ENCODE results near the gene DENND4A. TPM values are rescaled to one million over a fixed set of nuclear protein-coding genes. Genes with fewer than 3 reads are reported as not detected.

DENND4A gene
- total RNA-seq, 1 donor from 2014 or later: 17.1 TPM

DNA sequence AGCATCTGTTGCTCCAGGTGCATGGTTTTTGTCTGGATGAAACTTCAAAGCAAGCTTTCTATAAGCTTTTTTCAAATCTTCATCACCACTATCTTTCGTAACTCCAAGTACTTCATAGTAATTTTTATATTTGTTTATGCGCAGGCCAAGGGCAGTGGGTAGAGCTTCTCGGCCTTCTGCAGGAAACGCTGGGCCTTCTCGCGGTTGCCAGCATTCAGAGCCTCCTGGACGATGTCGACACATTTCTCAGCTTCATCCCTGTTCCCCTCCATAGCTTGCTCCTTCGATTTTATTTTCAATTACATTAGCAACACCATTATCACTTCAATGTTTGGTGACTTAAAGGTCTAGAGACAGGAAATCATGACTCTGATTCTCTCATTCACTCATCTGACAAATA, 20.2 kb downstream of the DENND4A start:
- TF ChIP-seq, protein P1, sequence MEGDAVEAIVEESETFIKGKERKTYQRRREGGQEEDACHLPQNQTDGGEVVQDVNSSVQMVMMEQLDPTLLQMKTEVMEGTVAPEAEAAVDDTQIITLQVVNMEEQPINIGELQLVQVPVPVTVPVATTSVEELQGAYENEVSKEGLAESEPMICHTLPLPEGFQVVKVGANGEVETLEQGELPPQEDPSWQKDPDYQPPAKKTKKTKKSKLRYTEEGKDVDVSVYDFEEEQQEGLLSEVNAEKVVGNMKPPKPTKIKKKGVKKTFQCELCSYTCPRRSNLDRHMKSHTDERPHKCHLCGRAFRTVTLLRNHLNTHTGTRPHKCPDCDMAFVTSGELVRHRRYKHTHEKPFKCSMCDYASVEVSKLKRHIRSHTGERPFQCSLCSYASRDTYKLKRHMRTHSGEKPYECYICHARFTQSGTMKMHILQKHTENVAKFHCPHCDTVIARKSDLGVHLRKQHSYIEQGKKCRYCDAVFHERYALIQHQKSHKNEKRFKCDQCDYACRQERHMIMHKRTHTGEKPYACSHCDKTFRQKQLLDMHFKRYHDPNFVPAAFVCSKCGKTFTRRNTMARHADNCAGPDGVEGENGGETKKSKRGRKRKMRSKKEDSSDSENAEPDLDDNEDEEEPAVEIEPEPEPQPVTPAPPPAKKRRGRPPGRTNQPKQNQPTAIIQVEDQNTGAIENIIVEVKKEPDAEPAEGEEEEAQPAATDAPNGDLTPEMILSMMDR (IDR thresholded peaks at IDR 0.05; ENCODE audit: unreplicated experiment): no peak
- no peak overlapping the region for H3K27ac Mint-ChIP-seq (ENCODE audit: unreplicated experiment)
- no peaks in the 10 kb centered on the region for H3K9me3 Mint-ChIP-seq (ENCODE audit: unreplicated experiment)
- no peaks in the 10 kb centered on the region for H3K27me3 Mint-ChIP-seq (ENCODE audit: unreplicated experiment)
- H3K36me3 Mint-ChIP-seq (ENCODE audit: low read depth, unreplicated experiment): no peaks in the 10 kb centered on the region
- H3K4me3 Mint-ChIP-seq (ENCODE audit: unreplicated experiment): no peak overlapping the region
- no peak for DNase-seq (ENCODE audit: low spot score)
- H3K4me1 Mint-ChIP-seq (ENCODE audit: unreplicated experiment): peaks cover 3% of the 10 kb centered on the region

DNA sequence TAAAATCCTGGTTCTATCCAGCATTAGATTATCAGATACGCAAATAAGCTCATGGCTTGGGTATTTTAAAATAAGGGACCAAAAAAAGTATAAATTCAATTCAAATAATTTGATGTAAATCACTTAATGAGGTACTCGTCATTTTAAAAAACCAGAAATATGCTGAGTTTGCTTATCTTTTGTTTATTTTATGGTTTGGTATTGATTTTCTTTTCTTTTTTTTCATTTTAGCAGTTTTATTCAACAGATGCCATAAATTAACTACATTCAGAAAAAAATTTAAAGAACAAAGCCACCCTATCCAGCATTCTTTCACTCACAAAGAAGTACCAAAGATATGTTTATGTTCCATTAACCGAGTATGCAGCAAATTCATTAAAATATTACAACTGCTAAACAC, 22.6 kb downstream of the DENND4A start:
- Mint-ChIP-seq H3K27ac (ENCODE audit: unreplicated experiment) (no peak overlapping the region), H3K36me3 (ENCODE audit: low read depth, unreplicated experiment) (no peaks in the 10 kb centered on the region), H3K9me3 (ENCODE audit: unreplicated experiment) (no peaks in the 10 kb centered on the region), H3K27me3 (ENCODE audit: unreplicated experiment) (no peaks in the 10 kb centered on the region), H3K4me1 (ENCODE audit: unreplicated experiment) (peaks cover 3% of the 10 kb centered on the region), H3K4me3 (ENCODE audit: unreplicated experiment) (no peak overlapping the region)
- TF ChIP-seq, protein P1 (IDR thresholded peaks at IDR 0.05; ENCODE audit: unreplicated experiment): no peak
- DNase-seq (ENCODE audit: low spot score): no peak

DNA sequence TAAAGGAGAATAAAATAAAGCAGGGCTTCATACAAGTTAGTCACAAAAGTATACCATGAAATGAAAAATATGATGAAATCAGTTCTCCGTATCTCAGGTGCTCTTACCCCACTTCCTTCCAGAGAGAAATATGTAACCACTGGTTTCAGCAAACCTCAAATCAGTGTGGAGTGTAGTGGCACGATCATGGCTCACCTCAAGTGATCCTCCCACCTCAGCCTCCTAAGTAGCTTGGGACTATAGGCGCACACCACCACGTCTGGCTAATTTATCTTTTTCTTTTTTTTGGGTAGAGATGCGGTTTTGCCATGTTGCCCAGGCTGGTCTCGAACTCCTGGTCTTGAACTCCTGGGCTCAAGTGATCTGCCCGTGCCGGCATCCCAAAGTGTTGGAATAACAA, 24.2 kb downstream of the DENND4A start:
- Mint-ChIP-seq H3K27me3 (ENCODE audit: unreplicated experiment) (no peaks in the 10 kb centered on the region), H3K36me3 (ENCODE audit: low read depth, unreplicated experiment) (no peaks in the 10 kb centered on the region), H3K9me3 (ENCODE audit: unreplicated experiment) (no peaks in the 10 kb centered on the region), H3K27ac (ENCODE audit: unreplicated experiment) (no peak overlapping the region), H3K4me3 (ENCODE audit: unreplicated experiment) (no peak overlapping the region), H3K4me1 (ENCODE audit: unreplicated experiment) (no peaks in the 10 kb centered on the region)
- no peak for DNase-seq (ENCODE audit: low spot score)
- TF ChIP-seq, protein P1 (IDR thresholded peaks at IDR 0.05; ENCODE audit: unreplicated experiment): no peak

DNA sequence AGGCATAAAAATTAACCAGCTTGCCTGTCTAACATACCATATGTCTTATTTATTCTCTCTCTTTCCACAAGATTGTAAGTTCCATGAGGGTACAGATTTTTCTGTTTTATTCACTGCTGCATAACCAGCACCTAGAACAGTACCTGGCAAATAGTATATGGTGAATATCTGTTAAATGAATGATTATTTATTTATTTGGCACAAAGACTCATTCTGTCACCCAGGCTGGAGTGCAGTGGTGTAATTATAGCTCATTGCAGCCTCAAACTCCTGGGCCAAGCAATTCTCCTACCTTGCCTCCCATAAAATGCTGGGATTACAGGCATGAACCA, 24.9 kb downstream of the DENND4A start:
- no peak overlapping the region for H3K4me3 Mint-ChIP-seq (ENCODE audit: unreplicated experiment)

DNA sequence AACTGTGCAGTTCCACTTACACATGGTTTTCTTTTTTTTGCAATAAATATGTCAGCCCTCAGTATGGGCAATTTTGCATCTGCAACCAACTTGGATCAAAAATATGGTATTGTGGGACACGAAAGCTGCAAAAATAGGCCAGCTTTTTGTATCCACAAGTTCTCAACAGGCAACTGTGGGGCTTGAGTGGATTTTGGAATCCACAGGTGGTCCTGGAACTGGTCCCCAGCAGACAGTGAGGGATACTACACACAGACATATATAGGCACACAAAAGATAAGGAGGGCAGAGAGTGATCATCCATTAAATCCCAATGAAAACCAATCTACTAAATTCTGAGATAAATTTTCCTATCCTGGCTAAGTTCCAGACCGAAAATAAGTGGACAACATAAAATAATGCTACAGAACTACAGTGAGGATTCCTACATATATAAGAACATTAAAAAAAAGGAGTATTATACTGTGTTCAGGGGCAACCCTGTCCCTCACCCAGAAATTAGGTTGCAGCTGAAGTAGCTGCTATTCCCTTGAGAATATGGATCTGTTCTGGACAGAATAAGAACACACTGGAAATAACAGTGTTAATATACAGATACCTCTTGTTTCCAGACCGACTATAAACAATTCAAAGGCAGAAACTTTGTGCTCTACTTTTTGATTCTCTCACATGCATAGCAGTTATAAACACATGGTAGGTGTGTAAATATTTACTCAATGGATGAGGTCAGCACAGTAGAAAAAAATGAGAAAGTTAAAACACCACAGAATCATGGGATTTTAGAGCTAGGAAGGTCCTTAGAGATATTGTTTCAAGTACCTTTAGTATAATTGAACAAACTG, 25.4 kb downstream of the DENND4A start:
- TF ChIP-seq, protein P1 (IDR thresholded peaks at IDR 0.05; ENCODE audit: unreplicated experiment): no peak
- Mint-ChIP-seq H3K4me1 (ENCODE audit: unreplicated experiment) (no peaks in the 10 kb centered on the region), H3K27me3 (ENCODE audit: unreplicated experiment) (no peaks in the 10 kb centered on the region), H3K9me3 (ENCODE audit: unreplicated experiment) (no peaks in the 10 kb centered on the region), H3K36me3 (ENCODE audit: low read depth, unreplicated experiment) (no peaks in the 10 kb centered on the region), H3K27ac (ENCODE audit: unreplicated experiment) (no peak overlapping the region), H3K4me3 (ENCODE audit: unreplicated experiment) (no peak overlapping the region)
- no peak for DNase-seq (ENCODE audit: low spot score)

More for the DNA sequence above, 24.9 kb downstream of the DENND4A start:
- Mint-ChIP-seq H3K4me1 (ENCODE audit: unreplicated experiment) (no peaks in the 10 kb centered on the region), H3K27ac (ENCODE audit: unreplicated experiment) (no peak overlapping the region), H3K9me3 (ENCODE audit: unreplicated experiment) (no peaks in the 10 kb centered on the region), H3K36me3 (ENCODE audit: low read depth, unreplicated experiment) (no peaks in the 10 kb centered on the region), H3K27me3 (ENCODE audit: unreplicated experiment) (no peaks in the 10 kb centered on the region)
- DNase-seq (ENCODE audit: low spot score): no peak
- TF ChIP-seq, protein P1 (IDR thresholded peaks at IDR 0.05; ENCODE audit: unreplicated experiment): no peak

Measured in endothelial cell (in vitro differentiated cells).